CD14-positive monocyte (primary cell): ENCODE measurements around the gene OXCT2. TPM values are rescaled to one million over a fixed set of nuclear protein-coding genes. Genes with fewer than 3 reads are reported as not detected.
A peak's percentile ranks its signal among the peaks of the same experiment; 100 is the strongest.

Source experiments
- DNase-seq, 3 donors: peaks; one replicate each; pipeline ENCODE4 v3.0.0-alpha.2; 2011 to 2022
- H2AFZ ChIP-seq: 2 replicates; pipeline ENCODE4 v1.6.0; 2012; ENCODE audit warnings: mild to moderate bottlenecking, low read depth, low read length, inconsistent platforms; ENCODE audit not compliant: insufficient read depth, poor library complexity, severe bottlenecking
- H3K27ac ChIP-seq, 2 donors: 1 replicate in 1 of 2; 2 replicates in 1 of 2; pipeline ENCODE4 v1.5.1; 2012 to 2013; ENCODE audit warnings: low read length in 2 of 2, control low read depth in 1 of 2, inconsistent platforms in 1 of 2, low read depth in 1 of 2, mild to moderate bottlenecking in 1 of 2
- H3K27me3 ChIP-seq, 2 donors: one replicate each; pipeline versions ENCODE4 v1.6.0 to v1.6.1; 2011 to 2013; ENCODE audit warnings: low read length in 2 of 2; ENCODE audit not compliant: control insufficient read depth in 2 of 2, insufficient read depth in 2 of 2
- H3K36me3 ChIP-seq, 2 donors: replicated peaks in 1 of 2; 1 replicate in 1 of 2; 2 replicates in 1 of 2; pipeline versions ENCODE4 v1.5.1 to v1.6.1; 2012 to 2013; ENCODE audit warnings: low read length in 2 of 2, control low read depth in 1 of 2, inconsistent platforms in 1 of 2, mild to moderate bottlenecking in 1 of 2; ENCODE audit not compliant: insufficient read depth in 2 of 2, control insufficient read depth in 1 of 2
- H3K4me1 ChIP-seq, 2 donors: 1 replicate in 1 of 2; 2 replicates in 1 of 2; pipeline versions ENCODE4 v1.5.1 to v1.6.1; 2012 to 2013; ENCODE audit warnings: low read length in 2 of 2, control low read depth in 1 of 2, inconsistent platforms in 1 of 2, mild to moderate bottlenecking in 1 of 2, moderate library complexity in 1 of 2; ENCODE audit not compliant: insufficient read depth in 2 of 2, control insufficient read depth in 1 of 2
- H3K4me2 ChIP-seq: replicated peaks from 2 replicates; pipeline ENCODE3; 2012; ENCODE audit warnings: low read length, moderate library complexity, mild to moderate bottlenecking; ENCODE audit not compliant: poor library complexity, severe bottlenecking; ENCODE audit errors: extremely low read depth
- H3K4me3 ChIP-seq, 3 experiments: fragments of 200-600 bp in 1 of 3; sonication (generic) in 1 of 3; replicated peaks in 1 of 3; 1 replicate in 2 of 3; 2 replicates in 1 of 3; pipeline ENCODE4 v1.5.1; 2011 to 2013; ENCODE audit warnings: low read length in 3 of 3, mild to moderate bottlenecking in 3 of 3, control low read depth in 2 of 3, low read depth in 2 of 3, inconsistent platforms in 1 of 3, moderate library complexity in 1 of 3
- H3K79me2 ChIP-seq: 2 replicates; pipeline ENCODE4 v1.6.0; 2012; ENCODE audit warnings: mild to moderate bottlenecking, control low read depth, inconsistent platforms, low read length, moderate library complexity; ENCODE audit not compliant: insufficient read depth
- H3K9ac ChIP-seq: 2 replicates; pipeline ENCODE4 v1.6.0; 2017; ENCODE audit warnings: low read length, mild to moderate bottlenecking; ENCODE audit not compliant: insufficient read depth, poor library complexity, severe bottlenecking
- H3K9me3 ChIP-seq, 2 donors: replicated peaks in 1 of 2; 1 replicate in 1 of 2; 2 replicates in 1 of 2; pipeline versions ENCODE4 v1.5.1 to v1.6.1; 2012 to 2013; ENCODE audit warnings: low read length in 2 of 2, control low read depth in 1 of 2; ENCODE audit not compliant: control insufficient read depth in 1 of 2, insufficient read depth in 1 of 2
- H4K20me1 ChIP-seq: 2 replicates; pipeline ENCODE4 v1.6.0; 2012; ENCODE audit warnings: mild to moderate bottlenecking, low read length, control low read depth, moderate library complexity; ENCODE audit not compliant: insufficient read depth
- H3K27ac Mint-ChIP-seq, 7 donors: one replicate each; pipeline ENCODE4 v1.8.0; 2020; ENCODE audit warnings: mild to moderate bottlenecking in 7 of 7, mixed read lengths in 7 of 7, moderate library complexity in 6 of 7, inconsistent platforms in 2 of 7
- H3K27me3 Mint-ChIP-seq, 3 donors: one replicate each; pipeline ENCODE4 v1.8.0; 2021 to 2022; ENCODE audit warnings: low read depth in 3 of 3, mild to moderate bottlenecking in 3 of 3, mixed read lengths in 3 of 3, moderate library complexity in 3 of 3, inconsistent platforms in 1 of 3
- H3K36me3 Mint-ChIP-seq, 2 donors: one replicate each; pipeline ENCODE4 v1.8.0; 2020; ENCODE audit warnings: mixed read lengths in 2 of 2, inconsistent platforms in 1 of 2, mild to moderate bottlenecking in 1 of 2
- H3K4me1 Mint-ChIP-seq: one replicate; pipeline ENCODE4 v1.8.0; 2020; ENCODE audit warnings: mild to moderate bottlenecking, mixed read lengths
- H3K4me3 Mint-ChIP-seq, 2 donors: one replicate each; pipeline ENCODE4 v1.8.0; 2020; ENCODE audit warnings: mild to moderate bottlenecking in 2 of 2, mixed read lengths in 2 of 2, moderate library complexity in 1 of 2
- H3K9me3 Mint-ChIP-seq, 7 donors: one replicate each; pipeline ENCODE4 v1.8.0; 2020 to 2022; ENCODE audit warnings: mixed read lengths in 7 of 7, mild to moderate bottlenecking in 6 of 7, moderate library complexity in 6 of 7, inconsistent platforms in 2 of 7
- CTCF ChIP-seq: fragments of 200-600 bp; IDR thresholded peaks from one replicate; pipeline ENCODE4 v1.8.0; 2022; ENCODE audit warnings: antibody characterized with exemption, mild to moderate bottlenecking
- WGBS: methylation state at CpG from one replicate; pipeline ENCODE4 v1.1.5; 2013; ENCODE audit warnings: missing lambda C conversion rate; ENCODE audit not compliant: insufficient coverage; 5-methylcytosine and 5-hydroxymethylcytosine counted together
- intact Hi-C, 2 donors: fragments of 100-400 bp; cut with micrococcal nuclease; formaldehyde crosslinking; loops; one replicate each; pipeline versions ENCODE4 v1.15.0 to v1.15.1; 2023
- polyA plus RNA-seq, 3 donors: library from polyadenylated mRNA; depleted of rRNA in 1 of 3; unstranded in 2 of 3; stranded (reverse) in 1 of 3; fragments of 300-500 nt in 2 of 3; fragments of >200 nt in 1 of 3; fragmentation: Illumina TruSeq in 2 of 3; gene quantifications; 1 replicate in 2 of 3; 2 replicates in 1 of 3; pipeline ENCODE4 v1.2.3, GENCODE V29; 2012 to 2021

OXCT2 gene
- polyA plus RNA-seq, 3 donors = 0.16 to 1.4 (median 0.38) TPM

- no peak overlapping the region for H3K4me2 ChIP-seq
- TF ChIP-seq CTCF = no peak
- H3K27ac ChIP-seq = no peak overlapping the region
- no peaks in the 10 kb centered on the region for H3K4me1 ChIP-seq
- no peak overlapping the region for H2AFZ ChIP-seq
- Mint-ChIP-seq H3K9me3 (no peaks in the 10 kb centered on the region), H3K4me3 (no peak overlapping the region), H3K27me3 (no peaks in the 10 kb centered on the region), H3K27ac (peak overlapping the region in 1 of 7 donors; percentile 53), H3K4me1 (no peaks in the 10 kb centered on the region), H3K36me3 (peaks cover 89 to 96% of the 10 kb centered on the region in 2 donors)
- intact Hi-C loops = no loop called here
- no peaks in the 10 kb centered on the region for H3K27me3 ChIP-seq
- WGBS = no CpG with 5 or more reads among the region's 7 CpGs
- no peak for DNase-seq
- no peaks in the 10 kb centered on the region for H3K9me3 ChIP-seq
- H3K36me3 ChIP-seq = peaks cover 97 to 99% of the 10 kb centered on the region in 2 donors
- H3K9ac ChIP-seq = no peak overlapping the region
- H3K4me3 ChIP-seq = no peak overlapping the region
- no peaks in the 10 kb centered on the region for H4K20me1 ChIP-seq
- H3K79me2 ChIP-seq = no peaks in the 10 kb centered on the region
Observed at GRCh38 chr1:39751595-39751994, 19.6 kb downstream of the OXCT2 start.

- H3K27ac Mint-ChIP-seq = peak overlapping the region in 1 of 7 donors; percentile 24
- Histone ChIP-seq H3K4me2 (no peak overlapping the region), H3K27ac (no peak overlapping the region), H3K36me3 (peaks cover 91 to 98% of the 10 kb centered on the region in 2 donors), H3K4me1 (no peaks in the 10 kb centered on the region), H3K4me3 (no peak overlapping the region), H3K9ac (no peak overlapping the region), H3K27me3 (no peaks in the 10 kb centered on the region), H3K9me3 (no peaks in the 10 kb centered on the region), H2AFZ (no peak overlapping the region), H3K79me2 (no peaks in the 10 kb centered on the region), H4K20me1 (no peaks in the 10 kb centered on the region)
- H3K9me3 Mint-ChIP-seq = no peaks in the 10 kb centered on the region
- H3K4me3 Mint-ChIP-seq = no peak overlapping the region
- intact Hi-C loops = no loop called here
- H3K4me1 Mint-ChIP-seq = peaks cover 2% of the 10 kb centered on the region
- H3K36me3 Mint-ChIP-seq = peaks cover 84 to 88% of the 10 kb centered on the region in 2 donors
- H3K27me3 Mint-ChIP-seq = no peaks in the 10 kb centered on the region
- DNase-seq = no peak
- WGBS = 97% methylated on average over 10 of the region's 16 CpGs
- no peak for TF ChIP-seq CTCF
Observed at GRCh38 chr1:39745016-39745670, 26.0 kb downstream of the OXCT2 start.
